ENCODE measurements around the gene SPNS2.

- no peak for TF ChIP-seq CTCF (IDR thresholded peaks at IDR 0.05 in 2 of 3, conservative IDR thresholded peaks at IDR 0.05 in 1 of 3; ENCODE audit: borderline replicate concordance in 1 of 3, insufficient read depth in 1 of 3, low read depth in 2 of 3, low read length in 2 of 3)
- TF ChIP-seq REST (IDR thresholded peaks at IDR 0.05; ENCODE audit: low read depth): no peak
- no peak for TF ChIP-seq SIN3A (IDR thresholded peaks at IDR 0.05; ENCODE audit: low read depth)
These were observed 57.4 kb downstream of the SPNS2 start for GRCh38 chr17:4555873-4556759.

All from HCT116 (cell line).